ENCODE results near the gene ANO7.

- TF ChIP-seq CTCF (IDR thresholded peaks at IDR 0.05; ENCODE audit: low read length) (no peak), EZH2phosphoT487 (IDR thresholded peaks at IDR 0.05; ENCODE audit: low read length) (no peak), EZH2 (optimal IDR thresholded peaks at IDR 0.05; ENCODE audit: low read depth, low read length) (no peak)
Measured at GRCh38 chr2:241154915-241155314, 33.6 kb upstream of the ANO7 start.

Data from MM.1S (cell line).